HG03095 (cell line): Measurements from ENCODE around the gene ANKRD6.

Source experiments
- ATAC-seq: cut with Tn5 transposase; IDR thresholded peaks from one replicate; pipeline ENCODE4 v1.9.1; 2021; ENCODE audit warnings: moderate library complexity; ENCODE audit not compliant: unreplicated experiment

The ANKRD6 gene

GRCh38 chr6:89682991-89683390 lies 250.0 kb downstream of the ANKRD6 start:
- no peak for ATAC-seq
